ENCODE data around the gene MTUS2. TPM values are rescaled to one million over a fixed set of nuclear protein-coding genes. Genes with fewer than 3 reads are reported as not detected.
A peak's percentile ranks its signal among the peaks of the same experiment; 100 is the strongest.

The MTUS2 gene
- total RNA-seq, 1 donor = 0.36 TPM

DNA sequence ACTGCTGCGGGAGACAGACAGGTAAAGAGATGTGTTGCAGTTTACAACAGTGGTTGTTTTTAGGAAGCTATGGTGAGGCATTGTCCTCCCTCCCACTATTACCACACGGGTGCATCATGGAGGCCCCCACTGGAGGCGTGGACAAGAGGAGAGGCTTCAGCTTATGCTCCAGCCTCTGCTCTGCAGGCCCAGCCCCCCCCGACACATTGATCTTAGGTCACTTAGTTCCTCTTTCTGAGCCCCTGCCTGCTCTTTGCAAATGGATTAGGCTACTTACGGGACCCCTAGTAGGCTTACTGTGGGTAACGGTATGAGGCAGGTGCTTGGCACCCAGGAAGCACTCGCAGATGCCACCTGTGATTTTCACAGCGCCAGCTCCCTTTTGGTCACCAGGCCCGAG, 651.4 kb downstream of the MTUS2 start:
- Histone ChIP-seq H3K79me2 (ENCODE audit: insufficient read depth, low read length) (no peaks in the 10 kb centered on the region), H3K36me3 (ENCODE audit: insufficient read depth, low read length) (no peaks in the 10 kb centered on the region), H3K4me1 (ENCODE audit: insufficient read depth, low read length) (no peaks in the 10 kb centered on the region), H3K9me3 (ENCODE audit: low read depth, low read length) (no peaks in the 10 kb centered on the region), H3K27ac (ENCODE audit: low read depth, low read length) (no peak overlapping the region), H4K20me1 (ENCODE audit: insufficient read depth, low read length) (no peaks in the 10 kb centered on the region), H3K4me3 (ENCODE audit: insufficient read depth, low read length) (no peak overlapping the region), H3K4me2 (ENCODE audit: insufficient read depth, low read length) (no peak overlapping the region), H2AFZ (ENCODE audit: low read length) (no peak overlapping the region), H3K27me3 (ENCODE audit: insufficient read depth, low read length) (peaks cover 6% of the 10 kb centered on the region)
- no peak for DNase-seq (ENCODE audit: insufficient read length, low spot score, missing footprints)
- TF ChIP-seq, protein P1, sequence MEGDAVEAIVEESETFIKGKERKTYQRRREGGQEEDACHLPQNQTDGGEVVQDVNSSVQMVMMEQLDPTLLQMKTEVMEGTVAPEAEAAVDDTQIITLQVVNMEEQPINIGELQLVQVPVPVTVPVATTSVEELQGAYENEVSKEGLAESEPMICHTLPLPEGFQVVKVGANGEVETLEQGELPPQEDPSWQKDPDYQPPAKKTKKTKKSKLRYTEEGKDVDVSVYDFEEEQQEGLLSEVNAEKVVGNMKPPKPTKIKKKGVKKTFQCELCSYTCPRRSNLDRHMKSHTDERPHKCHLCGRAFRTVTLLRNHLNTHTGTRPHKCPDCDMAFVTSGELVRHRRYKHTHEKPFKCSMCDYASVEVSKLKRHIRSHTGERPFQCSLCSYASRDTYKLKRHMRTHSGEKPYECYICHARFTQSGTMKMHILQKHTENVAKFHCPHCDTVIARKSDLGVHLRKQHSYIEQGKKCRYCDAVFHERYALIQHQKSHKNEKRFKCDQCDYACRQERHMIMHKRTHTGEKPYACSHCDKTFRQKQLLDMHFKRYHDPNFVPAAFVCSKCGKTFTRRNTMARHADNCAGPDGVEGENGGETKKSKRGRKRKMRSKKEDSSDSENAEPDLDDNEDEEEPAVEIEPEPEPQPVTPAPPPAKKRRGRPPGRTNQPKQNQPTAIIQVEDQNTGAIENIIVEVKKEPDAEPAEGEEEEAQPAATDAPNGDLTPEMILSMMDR (IDR thresholded peaks at IDR 0.05; ENCODE audit: extremely low read depth, low read depth, low read length) = no peak

DNA sequence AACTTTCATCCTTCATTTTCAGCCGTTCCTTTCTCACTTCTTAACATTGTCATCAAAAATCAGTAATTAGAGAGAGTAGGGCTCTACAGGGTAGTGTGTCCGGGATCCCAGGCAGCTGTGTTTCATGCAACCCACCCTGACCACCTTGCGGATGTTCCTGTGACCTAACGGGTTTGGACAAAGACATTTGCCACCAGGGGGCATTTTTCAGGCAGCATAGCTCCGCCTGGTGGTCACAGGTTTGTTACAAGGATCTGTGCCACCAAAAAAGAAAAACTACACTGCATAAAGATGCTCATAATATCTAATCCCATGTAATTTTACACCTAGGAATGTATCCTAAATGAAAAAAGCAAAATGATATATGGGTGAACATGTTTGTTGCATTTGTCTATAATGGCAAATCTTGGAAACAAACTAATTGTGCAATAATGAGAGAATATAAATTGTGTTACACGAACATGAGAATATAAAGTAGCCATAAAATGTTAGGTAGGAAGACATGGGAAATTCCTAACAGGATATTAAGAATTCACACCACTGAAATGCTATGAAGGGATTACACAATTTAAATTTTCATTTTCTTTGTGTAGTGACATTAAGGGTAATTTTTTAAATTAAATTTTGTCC, 652.3 kb downstream of the MTUS2 start:
- H3K79me2 ChIP-seq (ENCODE audit: insufficient read depth, low read length) = no peaks in the 10 kb centered on the region
- H3K27ac ChIP-seq (ENCODE audit: low read depth, low read length) = no peak overlapping the region
- no peak overlapping the region for H3K4me2 ChIP-seq (ENCODE audit: insufficient read depth, low read length)
- no peak for DNase-seq (ENCODE audit: insufficient read length, low spot score, missing footprints)
- no peaks in the 10 kb centered on the region for H3K36me3 ChIP-seq (ENCODE audit: insufficient read depth, low read length)
- H3K4me1 ChIP-seq (ENCODE audit: insufficient read depth, low read length) = no peaks in the 10 kb centered on the region
- no peak overlapping the region for H3K4me3 ChIP-seq (ENCODE audit: insufficient read depth, low read length)
- peaks cover 10% of the 10 kb centered on the region for H3K27me3 ChIP-seq (ENCODE audit: insufficient read depth, low read length)
- TF ChIP-seq, protein P1 (IDR thresholded peaks at IDR 0.05; ENCODE audit: extremely low read depth, low read depth, low read length) = peak; percentile 100
- H2AFZ ChIP-seq (ENCODE audit: low read length) = no peak overlapping the region
- H4K20me1 ChIP-seq (ENCODE audit: insufficient read depth, low read length) = no peaks in the 10 kb centered on the region
- no peaks in the 10 kb centered on the region for H3K9me3 ChIP-seq (ENCODE audit: low read depth, low read length)

DNA sequence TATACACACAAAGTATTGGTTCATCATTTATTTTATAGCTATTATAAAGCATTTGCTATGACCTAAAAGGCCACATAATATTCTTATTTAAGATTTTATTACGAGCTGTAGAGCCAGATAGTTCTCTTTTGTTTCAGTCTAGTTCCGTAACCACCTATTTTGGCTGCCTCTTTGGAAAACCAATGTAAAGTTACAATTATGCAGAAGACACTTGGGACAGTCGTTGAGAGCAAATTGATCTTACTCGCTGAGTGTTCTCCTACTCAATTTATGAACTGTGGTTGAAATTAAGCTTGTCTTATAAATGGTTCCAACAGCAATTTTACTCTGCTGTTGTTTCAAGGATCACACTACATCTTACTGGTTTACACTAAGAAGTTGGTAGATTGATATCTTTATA, 653.0 kb downstream of the MTUS2 start:
- no peaks in the 10 kb centered on the region for H3K9me3 ChIP-seq (ENCODE audit: low read depth, low read length)

DNA sequence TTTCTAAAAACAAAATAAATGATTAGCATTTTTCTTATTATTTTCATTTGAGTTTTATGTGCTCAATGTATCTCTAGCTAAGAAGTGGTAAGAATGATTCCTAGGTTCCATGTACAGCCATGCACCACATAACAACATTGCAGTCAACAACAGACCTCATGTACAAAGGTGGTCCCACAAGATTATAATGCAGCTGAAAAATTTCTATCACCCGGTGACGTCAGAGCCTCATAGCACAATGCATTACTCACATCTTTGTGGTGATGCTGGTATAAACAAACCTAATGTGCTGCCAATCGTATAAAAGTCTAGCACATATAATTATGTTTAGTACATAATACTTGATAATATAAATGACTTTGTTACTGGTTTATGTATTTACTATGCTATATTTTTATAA, 654.9 kb downstream of the MTUS2 start:
- no peaks in the 10 kb centered on the region for H3K79me2 ChIP-seq (ENCODE audit: insufficient read depth, low read length)
- H3K9me3 ChIP-seq (ENCODE audit: low read depth, low read length) = no peaks in the 10 kb centered on the region
- no peak overlapping the region for H3K4me2 ChIP-seq (ENCODE audit: insufficient read depth, low read length)
- no peaks in the 10 kb centered on the region for H3K4me1 ChIP-seq (ENCODE audit: insufficient read depth, low read length)
- no peaks in the 10 kb centered on the region for H3K36me3 ChIP-seq (ENCODE audit: insufficient read depth, low read length)
- no peak overlapping the region for H2AFZ ChIP-seq (ENCODE audit: low read length)
- TF ChIP-seq, protein P1 (IDR thresholded peaks at IDR 0.05; ENCODE audit: extremely low read depth, low read depth, low read length) = no peak
- DNase-seq (ENCODE audit: insufficient read length, low spot score, missing footprints) = no peak
- H3K4me3 ChIP-seq (ENCODE audit: insufficient read depth, low read length) = no peak overlapping the region
- H4K20me1 ChIP-seq (ENCODE audit: insufficient read depth, low read length) = no peaks in the 10 kb centered on the region
- no peak overlapping the region for H3K27ac ChIP-seq (ENCODE audit: low read depth, low read length)
- peaks cover 27% of the 10 kb centered on the region for H3K27me3 ChIP-seq (ENCODE audit: insufficient read depth, low read length)

More for the DNA sequence above, 653.0 kb downstream of the MTUS2 start:
- Histone ChIP-seq H3K79me2 (ENCODE audit: insufficient read depth, low read length) (no peaks in the 10 kb centered on the region), H4K20me1 (ENCODE audit: insufficient read depth, low read length) (no peaks in the 10 kb centered on the region), H3K4me1 (ENCODE audit: insufficient read depth, low read length) (no peaks in the 10 kb centered on the region), H3K36me3 (ENCODE audit: insufficient read depth, low read length) (no peaks in the 10 kb centered on the region), H3K4me2 (ENCODE audit: insufficient read depth, low read length) (no peak overlapping the region), H3K27ac (ENCODE audit: low read depth, low read length) (no peak overlapping the region), H2AFZ (ENCODE audit: low read length) (no peak overlapping the region), H3K27me3 (ENCODE audit: insufficient read depth, low read length) (peaks cover 10% of the 10 kb centered on the region), H3K4me3 (ENCODE audit: insufficient read depth, low read length) (no peak overlapping the region)
- TF ChIP-seq, protein P1 (IDR thresholded peaks at IDR 0.05; ENCODE audit: extremely low read depth, low read depth, low read length) = no peak
- no peak for DNase-seq (ENCODE audit: insufficient read length, low spot score, missing footprints)

All from osteoblast (primary cell).